ENCODE measurements around the gene HMSD.

DNA sequence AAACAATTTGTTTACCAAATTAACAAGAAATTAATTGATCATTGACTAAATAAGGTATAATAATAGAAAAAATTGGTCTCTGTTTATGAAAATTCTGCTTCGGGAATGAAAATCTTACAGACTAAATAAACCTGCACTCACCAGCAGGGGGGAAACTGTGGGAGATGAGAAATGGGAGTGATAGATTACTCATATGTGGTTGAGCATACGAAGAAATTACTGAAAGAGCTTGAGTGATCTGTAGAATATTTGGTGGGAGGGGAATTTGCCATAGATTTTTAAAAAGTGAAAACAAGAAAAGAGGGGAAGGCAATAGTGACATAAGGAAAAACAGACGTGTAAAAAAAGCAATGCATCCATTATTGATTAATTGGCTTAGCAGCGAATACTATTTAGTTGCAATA, 2.2 kb downstream of the HMSD start:
- TF ChIP-seq, protein P1, sequence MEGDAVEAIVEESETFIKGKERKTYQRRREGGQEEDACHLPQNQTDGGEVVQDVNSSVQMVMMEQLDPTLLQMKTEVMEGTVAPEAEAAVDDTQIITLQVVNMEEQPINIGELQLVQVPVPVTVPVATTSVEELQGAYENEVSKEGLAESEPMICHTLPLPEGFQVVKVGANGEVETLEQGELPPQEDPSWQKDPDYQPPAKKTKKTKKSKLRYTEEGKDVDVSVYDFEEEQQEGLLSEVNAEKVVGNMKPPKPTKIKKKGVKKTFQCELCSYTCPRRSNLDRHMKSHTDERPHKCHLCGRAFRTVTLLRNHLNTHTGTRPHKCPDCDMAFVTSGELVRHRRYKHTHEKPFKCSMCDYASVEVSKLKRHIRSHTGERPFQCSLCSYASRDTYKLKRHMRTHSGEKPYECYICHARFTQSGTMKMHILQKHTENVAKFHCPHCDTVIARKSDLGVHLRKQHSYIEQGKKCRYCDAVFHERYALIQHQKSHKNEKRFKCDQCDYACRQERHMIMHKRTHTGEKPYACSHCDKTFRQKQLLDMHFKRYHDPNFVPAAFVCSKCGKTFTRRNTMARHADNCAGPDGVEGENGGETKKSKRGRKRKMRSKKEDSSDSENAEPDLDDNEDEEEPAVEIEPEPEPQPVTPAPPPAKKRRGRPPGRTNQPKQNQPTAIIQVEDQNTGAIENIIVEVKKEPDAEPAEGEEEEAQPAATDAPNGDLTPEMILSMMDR (IDR thresholded peaks at IDR 0.05; ENCODE audit: low read length) = no peak
- TF ChIP-seq EZH2 (IDR thresholded peaks at IDR 0.05; ENCODE audit: borderline replicate concordance, low read length) = no peak
